ENCODE results near the gene TUFT1. TPM values are rescaled to one million over a fixed set of nuclear protein-coding genes. Genes with fewer than 3 reads are reported as not detected.

The TUFT1 gene, protein sequence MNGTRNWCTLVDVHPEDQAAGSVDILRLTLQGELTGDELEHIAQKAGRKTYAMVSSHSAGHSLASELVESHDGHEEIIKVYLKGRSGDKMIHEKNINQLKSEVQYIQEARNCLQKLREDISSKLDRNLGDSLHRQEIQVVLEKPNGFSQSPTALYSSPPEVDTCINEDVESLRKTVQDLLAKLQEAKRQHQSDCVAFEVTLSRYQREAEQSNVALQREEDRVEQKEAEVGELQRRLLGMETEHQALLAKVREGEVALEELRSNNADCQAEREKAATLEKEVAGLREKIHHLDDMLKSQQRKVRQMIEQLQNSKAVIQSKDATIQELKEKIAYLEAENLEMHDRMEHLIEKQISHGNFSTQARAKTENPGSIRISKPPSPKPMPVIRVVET
- total RNA-seq, result 10 to 100 TPM in 5 of 6 donors, 1 to 10 TPM in 1; 8.2 to 16.1 (median 11.6) TPM
- polyA plus RNA-seq, result 1 to 10 TPM; 7.1 to 8.5 TPM

DNA sequence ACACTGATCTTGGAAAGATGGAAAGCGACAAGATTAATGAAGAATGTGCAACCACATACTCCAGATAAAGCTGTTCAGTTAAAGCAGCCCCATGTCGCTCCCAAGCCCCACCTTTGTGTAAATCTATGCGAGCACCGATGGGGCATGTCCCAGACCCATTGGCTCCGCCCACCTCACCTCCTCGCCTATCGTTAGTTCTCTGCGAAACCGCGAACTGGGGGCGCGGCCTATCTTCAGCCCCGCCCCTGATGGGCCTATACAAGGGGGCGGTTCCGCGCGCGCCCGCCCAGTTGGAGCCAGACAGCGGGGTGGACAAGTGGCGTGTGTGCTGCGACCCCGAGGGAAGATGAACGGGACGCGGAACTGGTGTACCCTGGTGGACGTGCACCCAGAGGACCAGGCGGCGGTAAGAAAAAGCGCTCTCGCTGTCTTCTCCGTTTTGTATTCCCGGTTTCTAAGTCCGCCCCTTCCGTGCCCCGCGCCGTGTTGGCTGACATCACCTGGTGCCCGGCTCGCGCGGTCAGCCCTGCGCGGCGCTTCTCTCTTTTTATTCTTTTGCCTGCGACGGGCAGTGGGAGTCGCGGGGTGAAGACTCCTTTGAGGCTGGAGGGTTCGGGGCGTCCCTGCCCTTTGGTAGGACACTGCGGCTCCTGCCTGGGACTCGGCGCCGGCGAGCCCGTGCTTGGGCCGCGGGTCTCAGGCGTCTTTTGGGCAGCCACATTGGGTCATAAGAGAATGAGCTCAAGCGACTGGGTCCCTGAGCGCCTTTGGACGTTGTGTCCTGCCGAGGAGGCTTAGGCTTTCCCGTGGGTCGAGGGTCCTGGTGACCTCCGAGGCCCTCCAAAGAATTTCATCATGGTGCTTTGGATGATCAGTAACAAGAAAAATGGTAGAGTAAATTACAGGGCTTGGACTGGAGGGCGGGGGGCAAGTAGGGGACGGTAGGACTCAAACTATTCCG, at the start of gene TUFT1:
TUFT1 (plus strand) TSS at position 289 of the 961 bp plus-strand sequence; CDS start at position 347, 58 bp downstream.
- peaks cover 6 to 17% (median 12%) of the 10 kb centered on the region in 3 donors for H3K4me1 ChIP-seq
- peak within 1 kb of the TSS; percentile 72 to 95 (median 84) for H3K27ac ChIP-seq
- peaks cover 0 to 32% (median 9%) of the 10 kb centered on the region in 3 donors for H3K36me3 ChIP-seq
- TF ChIP-seq, protein P1, sequence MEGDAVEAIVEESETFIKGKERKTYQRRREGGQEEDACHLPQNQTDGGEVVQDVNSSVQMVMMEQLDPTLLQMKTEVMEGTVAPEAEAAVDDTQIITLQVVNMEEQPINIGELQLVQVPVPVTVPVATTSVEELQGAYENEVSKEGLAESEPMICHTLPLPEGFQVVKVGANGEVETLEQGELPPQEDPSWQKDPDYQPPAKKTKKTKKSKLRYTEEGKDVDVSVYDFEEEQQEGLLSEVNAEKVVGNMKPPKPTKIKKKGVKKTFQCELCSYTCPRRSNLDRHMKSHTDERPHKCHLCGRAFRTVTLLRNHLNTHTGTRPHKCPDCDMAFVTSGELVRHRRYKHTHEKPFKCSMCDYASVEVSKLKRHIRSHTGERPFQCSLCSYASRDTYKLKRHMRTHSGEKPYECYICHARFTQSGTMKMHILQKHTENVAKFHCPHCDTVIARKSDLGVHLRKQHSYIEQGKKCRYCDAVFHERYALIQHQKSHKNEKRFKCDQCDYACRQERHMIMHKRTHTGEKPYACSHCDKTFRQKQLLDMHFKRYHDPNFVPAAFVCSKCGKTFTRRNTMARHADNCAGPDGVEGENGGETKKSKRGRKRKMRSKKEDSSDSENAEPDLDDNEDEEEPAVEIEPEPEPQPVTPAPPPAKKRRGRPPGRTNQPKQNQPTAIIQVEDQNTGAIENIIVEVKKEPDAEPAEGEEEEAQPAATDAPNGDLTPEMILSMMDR (IDR thresholded peaks at IDR 0.05), result no peak
- WGBS, 2 donors, result 1% methylated on average over 69 to 70 of the region's 70 CpGs
- DNase-seq, result peak; percentile 93 to 98 (median 96)
- no peak for FAIRE-seq
- intact Hi-C loops (cut with DNase I), result no loop called here
- H3K4me3 ChIP-seq, result peak within 1 kb of the TSS; percentile 37 to 80 (median 54)
- ATAC-seq, result peak; percentile 87 to 94 (median 90)
- no peaks in the 10 kb centered on the region for H3K9me3 ChIP-seq
- no peaks in the 10 kb centered on the region for H3K27me3 ChIP-seq

DNA sequence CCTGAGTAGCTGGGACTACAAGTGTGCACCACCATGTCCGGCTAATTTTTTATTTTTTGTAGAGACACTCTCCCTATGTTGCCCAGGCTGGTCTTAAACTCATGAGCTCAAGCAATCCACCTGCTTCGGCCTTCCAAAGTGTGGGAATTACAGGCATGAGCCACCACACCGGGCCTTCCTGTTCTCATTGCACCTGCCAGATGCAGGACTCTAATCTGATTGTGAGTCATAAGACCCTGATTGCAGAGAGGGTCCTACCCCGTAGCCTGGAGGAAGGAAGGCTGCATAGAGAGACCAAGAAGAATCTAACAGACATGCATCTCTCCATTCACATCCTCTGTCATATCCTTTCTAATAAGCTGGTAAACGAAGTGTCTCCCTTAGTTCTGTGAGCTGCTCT, 48.5 kb upstream of the TUFT1 start:
- peaks cover 0 to 4% (median 0%) of the 10 kb centered on the region in 3 donors for H3K4me1 ChIP-seq
- DNase-seq (no peak), FAIRE-seq (no peak), ATAC-seq (no peak)
- H3K27ac ChIP-seq, result no peak overlapping the region
- H3K27me3 ChIP-seq, result no peaks in the 10 kb centered on the region
- no peak overlapping the region for H3K4me3 ChIP-seq
- 75 to 85% methylated on average over 5 of the region's 5 CpGs for WGBS, 2 donors
- no peaks in the 10 kb centered on the region for H3K36me3 ChIP-seq
- TF ChIP-seq, protein P1 (IDR thresholded peaks at IDR 0.05), result no peak
- intact Hi-C loops (cut with DNase I), result no loop called here
- no peaks in the 10 kb centered on the region for H3K9me3 ChIP-seq

DNA sequence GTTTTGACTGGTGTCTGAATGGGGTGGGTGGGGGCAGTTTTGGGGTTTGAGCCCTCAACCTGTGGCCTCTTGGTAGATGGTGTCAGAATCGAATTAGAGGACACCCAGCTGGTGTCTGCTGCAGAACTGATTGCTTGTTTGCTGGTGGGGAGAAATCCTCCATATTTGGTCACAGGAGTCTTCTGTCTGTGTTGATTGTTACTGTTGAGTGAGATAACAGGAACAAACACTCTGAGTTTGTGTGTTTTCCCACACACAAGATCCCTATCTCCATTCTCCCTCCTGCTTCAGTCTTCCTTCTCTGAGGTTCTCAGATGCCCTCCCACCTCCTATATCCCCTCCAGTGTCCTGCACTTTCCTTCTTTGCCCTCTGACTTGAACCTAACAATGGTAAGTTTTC, 48.0 kb upstream of the TUFT1 start:
- TF ChIP-seq, protein P1 (IDR thresholded peaks at IDR 0.05), result no peak

DNA sequence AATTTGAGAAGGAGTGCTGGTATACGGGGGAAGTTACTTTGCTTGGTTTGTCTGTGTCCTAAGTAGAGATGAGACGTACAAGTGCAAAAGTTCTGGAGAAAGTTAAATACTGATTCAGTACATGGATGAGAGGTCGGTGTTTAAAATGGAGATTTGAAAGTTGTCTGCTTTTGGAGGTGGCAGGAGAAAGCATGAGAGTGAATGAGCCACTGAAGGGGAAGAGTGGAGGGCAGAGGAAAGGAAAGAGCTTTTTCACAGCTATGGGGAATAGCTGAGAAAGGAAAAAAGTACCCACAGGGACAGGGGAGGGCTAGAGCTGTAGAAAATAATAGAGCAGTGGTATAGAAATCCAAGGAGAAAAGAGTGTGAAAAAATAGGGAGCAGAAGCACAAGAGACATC, 47.1 kb upstream of the TUFT1 start:
- 77 to 83% methylated on average over 3 of the region's 3 CpGs for WGBS, 2 donors
- H3K27ac ChIP-seq, result no peak overlapping the region
- H3K36me3 ChIP-seq, result no peaks in the 10 kb centered on the region
- no peak for ATAC-seq
- TF ChIP-seq, protein P1 (IDR thresholded peaks at IDR 0.05), result no peak
- no peaks in the 10 kb centered on the region for H3K27me3 ChIP-seq
- DNase-seq, result no peak
- peaks cover 0 to 4% (median 0%) of the 10 kb centered on the region in 3 donors for H3K4me1 ChIP-seq
- no peaks in the 10 kb centered on the region for H3K9me3 ChIP-seq
- intact Hi-C loops (cut with DNase I), result no loop called here
- no peak overlapping the region for H3K4me3 ChIP-seq
- FAIRE-seq, result no peak

More for the DNA sequence above, 48.0 kb upstream of the TUFT1 start:
- WGBS, 2 donors, result 47 to 69% methylated on average over 1 of the region's 1 CpG
- FAIRE-seq (no peak), ATAC-seq (no peak), DNase-seq (no peak)
- Histone ChIP-seq H3K4me1 (peaks cover 0 to 4% (median 0%) of the 10 kb centered on the region in 3 donors), H3K27me3 (no peaks in the 10 kb centered on the region), H3K36me3 (no peaks in the 10 kb centered on the region), H3K4me3 (no peak overlapping the region), H3K9me3 (no peaks in the 10 kb centered on the region), H3K27ac (no peak overlapping the region)
- intact Hi-C loops (cut with DNase I), result no loop called here

All from pancreas (tissue), 10 donors.